GM12878 (cell line): ENCODE results near the gene MAST4. TPM values are rescaled to one million over a fixed set of nuclear protein-coding genes. Genes with fewer than 3 reads are reported as not detected.

Experiments
- ATAC-seq: fragments of 200-7000 bp; cut with Tn5 transposase; 3 replicates; pipeline ENCODE4 v1.9.1; 2020; ENCODE audit warnings: mild to moderate bottlenecking, moderate library complexity
- BruUV-seq: library from RNA; stranded (reverse); fragments of 400-500 nt; replicated peaks from 2 replicates; lab custom pipeline; 2021; lab: Mats Ljungman, UMichigan
- CTCF ChIA-PET: fragments of 300-600 bp; sonication (Branson Sonifier 250); formaldehyde crosslinking; extraction: SDS; loops from one replicate; lab custom pipeline; 2021; ENCODE audit warnings: inconsistent platforms; lab: Yijun Ruan, JAX
- POLR2A ChIA-PET: fragments of 350-600 bp; formaldehyde crosslinking; extraction: SDS; loops from one replicate; lab custom pipeline; 2021; ENCODE audit warnings: inconsistent platforms; lab: Charles Lee
- RAD21 ChIA-PET: fragments of 300-600 bp; sonication (Branson Sonifier 250); formaldehyde crosslinking; loops from one replicate; lab custom pipeline; 2023; ENCODE audit warnings: antibody characterized with exemption; ENCODE audit not compliant: unreplicated experiment; lab: Charles Lee
- SMC1A ChIA-PET: fragments of 300-600 bp; sonication (Branson Sonifier 250); formaldehyde crosslinking; loops from one replicate; lab custom pipeline; 2023; ENCODE audit not compliant: unreplicated experiment, uncharacterized antibody; lab: Charles Lee
- DNase-seq: peaks from one replicate; pipeline ENCODE4 v3.0.0-alpha.2; 2011; ENCODE audit warnings: low read depth, low spot score
- FAIRE-seq: peaks from 3 replicates; lab custom pipeline; 2011; peaks lifted over from hg19 to GRCh38; lab: Jason Lieb, UNC
- H2AFZ ChIP-seq: 2 replicates; pipeline ENCODE4 v1.6.0; 2011; ENCODE audit warnings: low read depth, low read length, control low read depth; ENCODE audit not compliant: control insufficient read depth
- H3K27ac ChIP-seq: 2 replicates; pipeline ENCODE4 v1.5.1; 2011; ENCODE audit warnings: control low read depth; ENCODE audit not compliant: control insufficient read depth, insufficient read depth
- H3K27me3 ChIP-seq, 2 experiments: replicated peaks in 1 of 2; 2 replicates each; pipeline versions ENCODE4 v1.6.0 to v1.6.1; 2011; ENCODE audit warnings: low read length in 1 of 2; ENCODE audit not compliant: control insufficient read depth in 2 of 2, insufficient read depth in 2 of 2
- H3K36me3 ChIP-seq, 2 experiments: 2 replicates each; pipeline ENCODE4 v1.5.1; 2011; ENCODE audit warnings: low read length in 1 of 2; ENCODE audit not compliant: control insufficient read depth in 2 of 2, insufficient read depth in 2 of 2
- H3K4me1 ChIP-seq: 2 replicates; pipeline ENCODE4 v1.6.1; 2011; ENCODE audit warnings: mild to moderate bottlenecking, low read length, moderate library complexity, mixed read lengths; ENCODE audit not compliant: control insufficient read depth, insufficient read depth
- H3K4me2 ChIP-seq: 2 replicates; pipeline ENCODE4 v1.6.0; 2011; ENCODE audit warnings: control low read depth; ENCODE audit not compliant: control insufficient read depth, insufficient read depth
- H3K4me3 ChIP-seq: fragments of 200-600 bp; sonication (generic); 2 replicates; pipeline ENCODE4 v1.5.1; 2016
- H3K79me2 ChIP-seq: 2 replicates; pipeline ENCODE4 v1.6.0; 2011; ENCODE audit warnings: low read length; ENCODE audit not compliant: control insufficient read depth, insufficient read depth
- H3K9ac ChIP-seq: 2 replicates; pipeline ENCODE4 v1.8.0; 2011; ENCODE audit warnings: low read length, control low read depth, mixed read lengths; ENCODE audit not compliant: control insufficient read depth, insufficient read depth
- H3K9me3 ChIP-seq: replicated peaks from 3 replicates; pipeline ENCODE4 v1.5.1; 2011; ENCODE audit warnings: mild to moderate bottlenecking, low read length; ENCODE audit not compliant: control insufficient read depth, insufficient read depth
- H4K20me1 ChIP-seq: 2 replicates; pipeline ENCODE4 v1.6.0; 2011; ENCODE audit not compliant: control insufficient read depth, insufficient read depth
- FOXK2 ChIP-seq: fragments of 450-650 bp; IDR thresholded peaks from 2 replicates; pipeline ENCODE4 v1.6.1; 2017; ENCODE audit warnings: mild to moderate bottlenecking, moderate library complexity
- PAX5 ChIP-seq: IDR thresholded peaks from 2 replicates; pipeline ENCODE4 v1.6.1; 2011; ENCODE audit warnings: low read depth, low read length, borderline replicate concordance
- POLR2AphosphoS2 ChIP-seq: IDR thresholded peaks from 2 replicates; pipeline ENCODE4 v1.6.1; 2011; ENCODE audit warnings: low read depth, mild to moderate bottlenecking, low read length, improper control_type of control experiment, moderate library complexity
- ZBED1 ChIP-seq: IDR thresholded peaks from 2 replicates; pipeline ENCODE4 v1.6.1; 2016; ENCODE audit warnings: borderline replicate concordance
- ZNF274 ChIP-seq: IDR thresholded peaks from one replicate; pipeline ENCODE4 v1.8.0; 2011; ENCODE audit not compliant: insufficient read length, insufficient read depth
- whole genome bisulfite sequencing: methylation state at CpG from one replicate; pipeline ENCODE4 v1.1.6; 2016; ENCODE audit warnings: low lambda C conversion rate; ENCODE audit not compliant: insufficient replicate concordance, insufficient coverage; ENCODE audit errors: missing lambda C conversion rate; 5-methylcytosine and 5-hydroxymethylcytosine counted together
- in situ Hi-C: fragments of 300-500 bp; cut with MboI; formaldehyde crosslinking; loops from 9 replicates; pipeline ENCODE4 v1.14.3; 2018; ENCODE audit warnings: mixed read lengths
- intact Hi-C: fragments of 100-400 bp; cut with micrococcal nuclease; formaldehyde crosslinking; loops from one replicate; pipeline ENCODE4 v1.14.2; 2022; ENCODE audit not compliant: unreplicated experiment
- polyA plus RNA-seq, 11 experiments: library from polyadenylated mRNA; depleted of rRNA in 4 of 11; unstranded in 6 of 11; stranded (reverse) in 5 of 11; fragments of >200 nt; fragmentation: Nextera tagmentation in 4 of 11; fragmentation: Illumina TruSeq in 1 of 11; extraction: Ambion mirVana in 4 of 11; extraction: Trizol in 1 of 11; gene quantifications; 1 replicate in 1 of 11; 2 replicates in 10 of 11; pipeline versions ENCODE4 v1.2.1 to v1.2.3, GENCODE V29; 2011 to 2016; ENCODE audit warnings: inconsistent platforms in 2 of 11, missing spikeins in 2 of 11, low read depth in 1 of 11
- total RNA-seq, 4 experiments: library from RNA; depleted of rRNA in 3 of 4; stranded (reverse); fragments of >200 nt in 3 of 4; fragmentation: Illumina TruSeq in 1 of 4; extraction: Trizol in 1 of 4; gene quantifications; 2 replicates each; pipeline versions ENCODE4 v1.2.1 to v1.2.3, GENCODE V29; 2013 to 2021
- TF ChIP-seq, protein P1 (sequence below), 3 experiments: IDR thresholded peaks in 2 of 3; conservative IDR thresholded peaks in 1 of 3; 2 replicates each; pipeline ENCODE4 v1.5.1; 2011; ENCODE audit warnings: low read depth in 3 of 3, low read length in 3 of 3, mild to moderate bottlenecking in 3 of 3, control low read depth in 2 of 3, moderate library complexity in 2 of 3, inconsistent platforms in 1 of 3, mixed read lengths in 1 of 3; ENCODE audit not compliant: control insufficient read depth in 2 of 3, insufficient read depth in 1 of 3; ENCODE audit errors: extremely low read depth in 1 of 3
- TF ChIP-seq, protein P2 (sequence below): IDR thresholded peaks from 2 replicates; pipeline ENCODE4 v1.6.1; 2011; ENCODE audit warnings: borderline replicate concordance, low read depth, mild to moderate bottlenecking, moderate library complexity, mixed read lengths, low read length; ENCODE audit not compliant: insufficient read depth; ENCODE audit errors: extremely low read length

The MAST4 gene
- total and polyA plus RNA-seq, 10 of the 15 experiments (the other 5 are each of a cell fraction or from before 2014, with no cell fraction given): 0.02 to 1.6 (median 0.29) TPM; not detected in 1

DNA sequence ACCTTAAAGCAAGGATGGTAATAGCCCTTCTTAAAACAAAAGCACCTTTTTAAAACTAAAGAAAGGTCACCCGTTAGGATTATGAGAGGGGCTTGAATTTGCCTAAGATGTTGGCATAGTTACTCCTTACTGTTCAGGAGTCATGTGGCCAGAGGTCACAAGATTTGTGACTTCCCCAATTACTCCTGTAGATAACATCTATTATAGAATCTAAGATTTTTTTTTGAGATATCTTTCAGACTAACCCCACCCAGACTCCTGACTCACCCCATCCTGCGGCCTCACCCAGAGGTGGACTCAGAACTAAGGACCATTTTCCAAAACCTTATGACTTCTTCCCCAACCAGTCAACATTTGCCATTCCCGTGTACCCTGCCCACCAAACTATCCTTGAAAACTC, 598.0 kb downstream of the MAST4 start (continued):
- TF ChIP-seq, protein P1, sequence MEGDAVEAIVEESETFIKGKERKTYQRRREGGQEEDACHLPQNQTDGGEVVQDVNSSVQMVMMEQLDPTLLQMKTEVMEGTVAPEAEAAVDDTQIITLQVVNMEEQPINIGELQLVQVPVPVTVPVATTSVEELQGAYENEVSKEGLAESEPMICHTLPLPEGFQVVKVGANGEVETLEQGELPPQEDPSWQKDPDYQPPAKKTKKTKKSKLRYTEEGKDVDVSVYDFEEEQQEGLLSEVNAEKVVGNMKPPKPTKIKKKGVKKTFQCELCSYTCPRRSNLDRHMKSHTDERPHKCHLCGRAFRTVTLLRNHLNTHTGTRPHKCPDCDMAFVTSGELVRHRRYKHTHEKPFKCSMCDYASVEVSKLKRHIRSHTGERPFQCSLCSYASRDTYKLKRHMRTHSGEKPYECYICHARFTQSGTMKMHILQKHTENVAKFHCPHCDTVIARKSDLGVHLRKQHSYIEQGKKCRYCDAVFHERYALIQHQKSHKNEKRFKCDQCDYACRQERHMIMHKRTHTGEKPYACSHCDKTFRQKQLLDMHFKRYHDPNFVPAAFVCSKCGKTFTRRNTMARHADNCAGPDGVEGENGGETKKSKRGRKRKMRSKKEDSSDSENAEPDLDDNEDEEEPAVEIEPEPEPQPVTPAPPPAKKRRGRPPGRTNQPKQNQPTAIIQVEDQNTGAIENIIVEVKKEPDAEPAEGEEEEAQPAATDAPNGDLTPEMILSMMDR (IDR thresholded peaks at IDR 0.05 in 2 of 3, conservative IDR thresholded peaks at IDR 0.05 in 1 of 3; ENCODE audit: control insufficient read depth in 2 of 3, extremely low read depth in 1 of 3, insufficient read depth in 1 of 3, low read depth in 3 of 3, low read length in 3 of 3): no peak
- TF ChIP-seq ZBED1 (no peak), FOXK2 (no peak), PAX5 (no peak), POLR2AphosphoS2 (no peak)
- TF ChIP-seq, all 136 proteins: peak for 0

DNA sequence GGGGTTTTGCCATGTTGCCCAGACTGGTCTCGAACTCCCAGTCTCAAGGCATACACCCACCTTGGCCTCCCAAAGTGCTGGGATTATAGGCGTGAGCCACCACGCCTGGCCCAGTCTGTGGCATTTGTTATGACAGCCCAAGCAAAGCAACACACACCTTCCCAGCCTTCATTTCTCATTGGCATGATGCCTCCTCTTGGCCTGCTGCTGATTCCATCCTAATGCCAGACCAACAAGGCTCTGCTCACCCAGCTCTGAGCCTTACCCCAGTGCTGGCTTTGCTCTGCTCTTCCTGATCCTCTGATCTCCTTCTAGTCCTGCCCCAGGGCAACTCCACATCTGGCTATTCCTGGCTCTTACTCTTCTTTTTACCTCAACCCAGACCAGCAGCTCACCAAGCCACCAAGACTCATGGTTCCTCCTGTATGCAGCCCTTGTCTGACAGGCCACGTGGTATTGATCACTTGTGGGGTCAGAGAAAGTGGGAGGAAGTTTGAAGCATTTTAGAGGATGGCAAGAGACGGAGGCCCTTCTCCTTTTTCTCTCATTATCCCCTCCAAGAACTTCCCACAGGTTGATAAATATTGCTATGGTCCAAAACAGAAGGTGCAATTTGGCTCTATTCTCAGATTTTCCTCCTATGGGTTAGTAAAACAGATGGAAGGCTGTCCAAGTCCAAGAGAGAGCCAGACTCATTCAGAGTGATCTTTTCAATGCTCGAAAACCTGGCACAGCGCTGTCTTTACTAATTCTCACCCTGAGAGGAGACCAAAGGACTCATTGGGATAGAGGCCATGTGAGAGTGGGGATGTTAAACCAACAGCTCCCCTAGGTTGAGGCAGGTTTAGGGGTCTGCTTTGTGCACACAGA, 599.4 kb downstream of the MAST4 start:
- Histone ChIP-seq H3K27ac (peak overlapping the region; percentile 8; the same call in 1 of the 2 replicates), H3K4me2 (peak overlapping the region; percentile 76), H3K36me3 (no peaks in the 10 kb centered on the region), H3K4me1 (peaks cover 45% of the 10 kb centered on the region), H3K4me3 (peak overlapping the region; percentile 45; the same call in 1 of the 2 replicates), H3K9me3 (no peaks in the 10 kb centered on the region; the same call in 1 of the 3 replicates), H3K27me3 (no peaks in the 10 kb centered on the region; a peak in 1 of 4 replicates), H2AFZ (no peak overlapping the region; the same call in 1 of the 2 replicates), H3K79me2 (no peaks in the 10 kb centered on the region), H3K9ac (0 out of 2 replicates have a peak overlapping the region, but pooled peaks have one; percentile 7), H4K20me1 (no peaks in the 10 kb centered on the region)
- POLR2A ChIA-PET: no interaction called here
- CTCF ChIA-PET: interaction anchor here (1.2 kb wide), 1 partner anchor 11 kb away, joined by 7 read pairs; no protein-coding TSS in a partner anchor
- FAIRE-seq (no peak), ATAC-seq (no peak), DNase-seq (no peak)
- SMC1A ChIA-PET: no interaction called here
- RAD21 ChIA-PET: interaction anchor here (1.0 kb wide), 1 partner anchor 12 kb away, joined by 4 read pairs; no protein-coding TSS in a partner anchor
- 27% methylated on average over 7 of the region's 7 CpGs for WGBS
- intact Hi-C loops: no loop called here
- in situ Hi-C loops: no loop called here
- no TSS peak for BruUV-seq
- TF ChIP-seq, protein P2, sequence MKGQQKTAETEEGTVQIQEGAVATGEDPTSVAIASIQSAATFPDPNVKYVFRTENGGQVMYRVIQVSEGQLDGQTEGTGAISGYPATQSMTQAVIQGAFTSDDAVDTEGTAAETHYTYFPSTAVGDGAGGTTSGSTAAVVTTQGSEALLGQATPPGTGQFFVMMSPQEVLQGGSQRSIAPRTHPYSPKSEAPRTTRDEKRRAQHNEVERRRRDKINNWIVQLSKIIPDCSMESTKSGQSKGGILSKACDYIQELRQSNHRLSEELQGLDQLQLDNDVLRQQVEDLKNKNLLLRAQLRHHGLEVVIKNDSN: peak; percentile 56
- no peak for TF ChIP-seq ZNF274
